HG03066 (cell line): ENCODE data around the gene GPRC5B.

Source experiments
- ATAC-seq: cut with Tn5 transposase; IDR thresholded peaks from one replicate; pipeline ENCODE4 v1.9.1; 2021; ENCODE audit warnings: low read depth; ENCODE audit not compliant: unreplicated experiment

GPRC5B gene

DNA sequence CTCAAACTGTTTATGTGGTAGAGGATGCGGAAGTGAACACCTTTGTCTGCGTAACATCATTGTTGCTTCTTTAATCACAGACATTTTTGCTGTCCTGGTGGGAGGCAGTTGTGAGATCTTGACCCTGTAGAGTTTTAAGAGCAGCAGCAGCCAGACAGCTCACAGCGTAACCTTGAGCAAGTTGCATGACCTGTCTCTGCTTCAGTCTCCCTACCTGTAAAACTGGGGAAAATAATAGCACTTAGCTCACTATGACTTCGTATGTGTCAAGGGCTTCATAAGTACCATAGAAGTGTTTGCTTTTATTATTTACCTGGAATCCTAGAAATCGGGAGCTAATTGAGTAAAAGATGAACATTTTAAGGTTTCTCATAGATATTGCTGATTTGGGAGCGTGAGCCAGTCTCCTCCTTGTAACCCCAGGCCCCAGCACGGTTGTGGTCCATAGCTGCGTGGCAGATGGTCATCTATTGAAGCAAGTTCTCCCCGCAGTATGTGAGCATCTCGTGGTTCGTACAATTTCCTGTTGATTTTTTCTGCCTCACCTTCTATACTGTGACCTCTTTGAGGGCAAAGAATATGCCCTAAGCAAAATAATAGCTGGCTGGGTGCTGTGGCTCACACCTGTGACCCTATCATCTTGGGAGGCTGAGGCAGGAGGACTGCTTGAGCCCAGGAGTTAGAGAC lies 34.4 kb downstream of the GPRC5B start:
- ATAC-seq: no peak

DNA sequence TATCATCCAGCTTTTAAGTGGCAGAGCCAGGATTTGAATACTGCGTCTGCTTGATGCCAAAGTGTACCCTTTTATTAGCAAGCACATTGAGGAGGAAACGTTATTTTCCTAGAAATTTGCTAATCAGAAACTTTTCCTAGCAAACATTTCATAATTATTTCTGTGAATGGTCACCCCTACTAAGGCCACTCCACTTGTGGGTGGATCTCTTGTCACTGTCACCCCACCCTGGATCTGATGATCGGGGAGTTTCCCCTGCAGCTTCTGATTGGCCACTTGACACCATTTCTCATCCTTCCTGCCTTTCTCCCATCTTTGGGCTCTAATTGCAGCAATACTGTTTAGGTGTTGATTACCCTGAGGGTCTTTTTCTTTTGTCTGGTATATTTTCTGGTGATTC lies 35.9 kb downstream of the GPRC5B start:
- no peak for ATAC-seq

DNA sequence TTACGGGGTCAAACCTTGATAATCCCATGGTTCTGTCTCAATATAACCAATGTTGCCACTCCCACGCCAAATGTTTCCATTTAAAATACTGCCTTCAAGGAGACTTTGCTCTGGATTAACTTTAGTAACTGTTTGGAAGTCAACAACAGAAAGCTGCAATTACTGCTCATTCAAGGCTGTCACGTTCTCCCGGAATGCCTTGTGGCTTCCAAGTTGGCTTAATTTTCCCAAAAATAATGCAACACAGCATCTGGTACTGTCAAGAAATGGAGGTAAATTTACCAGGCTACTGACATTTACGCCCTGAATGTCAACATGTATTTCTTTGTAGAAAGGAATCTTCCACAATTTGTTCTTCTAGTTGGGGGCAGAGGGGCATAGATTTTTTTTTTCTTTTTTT lies 38.2 kb downstream of the GPRC5B start:
- no peak for ATAC-seq

DNA sequence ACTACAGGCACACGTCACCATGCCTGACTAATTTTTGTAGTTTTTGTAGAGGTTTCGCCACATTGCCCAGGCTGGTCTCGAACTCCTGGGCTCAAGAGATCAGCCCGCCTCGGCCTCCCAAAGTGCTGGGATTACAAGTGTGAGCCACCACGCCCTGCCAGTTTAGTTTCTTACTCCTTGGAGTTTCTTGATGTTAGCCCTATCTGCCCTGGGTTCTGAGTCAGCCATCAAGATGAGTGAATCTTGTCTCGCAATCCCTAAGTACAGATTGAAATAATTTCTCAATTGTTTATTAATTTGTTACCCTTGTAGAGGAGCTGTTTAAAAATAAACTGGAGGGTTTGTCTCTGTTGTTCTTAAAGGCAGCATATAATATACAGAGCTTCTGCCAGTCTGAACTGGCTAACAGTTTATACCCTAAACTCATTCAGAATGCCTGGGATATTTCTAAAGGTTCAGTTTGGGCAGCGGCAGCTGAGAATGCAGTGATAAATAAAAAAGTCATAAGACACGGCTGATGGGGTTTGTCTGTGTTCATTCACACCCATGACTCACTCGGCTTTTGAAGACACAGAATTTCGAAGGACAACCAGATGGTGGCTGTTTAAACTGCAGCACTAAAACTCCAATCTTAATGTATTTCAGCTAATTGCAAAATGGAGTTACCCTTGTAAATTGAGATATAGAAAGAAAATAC lies 39.6 kb downstream of the GPRC5B start:
- ATAC-seq: no peak

DNA sequence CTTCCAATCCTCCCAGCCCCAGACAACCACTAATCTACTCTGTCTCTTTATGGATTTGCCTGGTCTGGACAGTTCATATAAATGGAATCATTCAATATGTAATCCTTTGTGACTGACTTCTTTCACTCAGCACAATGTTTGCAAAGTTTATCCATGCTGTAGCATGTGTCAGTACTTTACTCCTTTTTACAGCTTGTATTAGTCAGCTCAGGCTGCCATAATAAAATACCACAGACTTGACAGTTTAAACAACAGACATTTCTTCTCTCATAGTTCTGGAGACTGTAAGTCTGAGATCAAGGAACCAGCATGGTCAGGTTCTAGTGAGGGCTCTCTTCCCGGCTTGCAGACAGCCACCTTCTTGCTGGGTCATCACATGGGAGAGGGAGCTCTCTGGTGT lies 41.3 kb downstream of the GPRC5B start:
- ATAC-seq: no peak

DNA sequence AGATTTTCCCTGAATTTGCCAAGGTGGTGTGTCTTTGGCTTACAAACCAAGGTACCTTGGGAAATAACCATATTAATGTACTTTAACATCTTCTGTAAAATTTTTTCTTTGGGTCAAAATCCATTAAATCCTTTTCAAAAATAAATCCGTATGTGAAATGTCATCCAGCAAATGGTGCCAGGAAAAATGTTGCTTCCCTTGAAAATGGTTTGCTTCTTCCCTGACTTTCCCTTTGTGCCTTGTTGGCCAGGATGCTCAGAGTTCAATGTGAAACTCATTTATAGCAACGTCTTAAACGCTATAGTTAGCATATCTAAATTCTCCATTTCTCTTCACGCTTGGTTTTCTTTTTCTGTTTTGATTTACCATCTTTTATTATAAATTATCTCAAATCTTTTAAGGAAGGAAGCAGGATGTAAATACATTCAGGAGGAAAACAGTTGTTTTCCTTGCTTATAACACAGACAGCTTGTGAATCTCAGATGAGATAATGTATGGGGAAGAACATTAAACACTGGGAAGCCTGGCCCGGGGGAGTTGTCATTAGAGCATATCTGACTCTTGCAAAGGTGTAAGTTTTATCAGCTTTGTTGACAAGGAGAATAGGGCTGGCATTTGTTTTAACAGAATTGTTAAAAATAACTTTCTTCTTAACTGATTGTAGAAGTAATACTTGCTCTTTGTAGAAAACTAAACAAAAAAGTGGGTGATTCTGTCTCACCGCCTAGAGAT lies 42.1 kb downstream of the GPRC5B start:
- ATAC-seq: no peak

DNA sequence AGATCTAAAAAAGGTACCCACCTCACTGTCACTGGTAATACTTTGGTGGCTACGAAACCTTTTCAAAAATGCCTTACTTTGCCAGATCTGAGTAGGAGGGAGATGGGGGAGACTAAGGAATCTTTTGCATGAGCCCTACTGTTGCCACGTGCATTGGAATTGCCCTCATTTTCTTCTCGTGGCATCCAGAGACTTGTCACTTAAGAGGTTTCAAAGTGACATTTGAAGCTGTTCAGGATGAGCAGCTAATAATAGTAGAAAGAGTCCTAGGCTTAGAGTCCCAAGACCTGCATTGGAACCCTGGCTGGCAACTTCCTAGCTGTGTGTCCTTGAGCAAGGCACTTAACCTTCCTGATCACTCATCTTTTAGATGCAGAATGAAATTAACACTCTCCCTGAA lies 43.5 kb downstream of the GPRC5B start:
- ATAC-seq: no peak

DNA sequence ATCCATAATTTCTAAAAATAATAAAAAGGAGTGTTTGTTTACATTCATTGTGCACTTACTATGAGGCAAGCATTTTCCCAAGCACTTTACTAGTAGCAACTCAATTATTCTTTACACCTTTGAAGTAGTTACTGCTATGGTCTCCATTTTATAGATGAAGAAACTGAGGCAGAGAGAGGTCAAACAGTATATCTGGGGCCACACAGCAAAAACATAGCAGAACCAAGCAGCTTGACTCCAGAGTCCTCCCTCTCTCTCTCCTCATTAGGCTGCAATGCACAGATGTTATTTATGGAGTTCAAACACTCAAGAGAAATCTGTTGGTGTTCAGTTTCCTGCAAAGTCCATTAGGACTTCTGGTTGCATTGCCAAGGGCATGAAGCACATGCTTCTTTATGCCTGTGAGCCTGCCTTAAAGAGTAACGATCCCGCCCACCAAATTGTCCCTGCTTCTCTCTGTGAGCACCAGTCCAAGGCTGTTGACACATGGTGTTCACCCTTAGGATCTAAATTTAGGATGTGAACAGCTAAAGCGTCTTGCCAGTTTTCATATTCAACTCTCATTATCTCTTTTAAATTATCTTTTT lies 44.0 kb downstream of the GPRC5B start:
- no peak for ATAC-seq

DNA sequence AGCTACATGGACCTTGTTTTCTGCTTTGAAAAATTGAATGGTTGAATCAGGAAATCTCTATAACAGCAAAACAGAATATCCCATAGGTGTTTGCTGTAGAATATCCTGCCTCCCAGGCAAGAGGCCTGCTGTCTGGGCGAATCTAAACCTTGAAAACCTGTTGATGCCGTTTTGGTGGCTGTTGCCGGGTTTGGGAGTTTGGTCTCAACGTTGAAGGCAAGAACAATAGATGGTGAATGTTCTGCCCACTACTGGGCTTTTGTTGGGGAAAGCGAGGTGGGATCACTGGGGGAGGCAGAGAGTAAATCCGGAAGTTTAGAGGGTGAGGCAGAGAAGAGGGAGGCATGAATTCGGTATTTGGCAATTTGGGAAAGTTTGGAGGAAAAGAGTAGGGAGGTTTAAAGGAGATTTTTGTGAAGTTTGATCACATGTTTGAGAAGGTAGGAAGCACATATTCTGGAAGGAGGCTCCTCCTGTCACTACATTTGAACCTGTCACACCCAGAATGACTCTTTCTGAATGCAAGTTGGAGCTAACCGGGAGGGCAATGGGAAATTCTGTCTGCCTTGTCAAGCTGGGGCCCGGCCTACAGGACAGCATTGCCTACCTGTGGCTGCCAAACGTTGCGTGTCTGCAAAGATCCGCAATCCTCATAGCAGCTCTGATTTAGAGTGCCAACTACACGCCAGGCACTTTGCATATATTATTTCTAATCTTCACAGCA lies 46.5 kb downstream of the GPRC5B start:
- ATAC-seq: no peak

DNA sequence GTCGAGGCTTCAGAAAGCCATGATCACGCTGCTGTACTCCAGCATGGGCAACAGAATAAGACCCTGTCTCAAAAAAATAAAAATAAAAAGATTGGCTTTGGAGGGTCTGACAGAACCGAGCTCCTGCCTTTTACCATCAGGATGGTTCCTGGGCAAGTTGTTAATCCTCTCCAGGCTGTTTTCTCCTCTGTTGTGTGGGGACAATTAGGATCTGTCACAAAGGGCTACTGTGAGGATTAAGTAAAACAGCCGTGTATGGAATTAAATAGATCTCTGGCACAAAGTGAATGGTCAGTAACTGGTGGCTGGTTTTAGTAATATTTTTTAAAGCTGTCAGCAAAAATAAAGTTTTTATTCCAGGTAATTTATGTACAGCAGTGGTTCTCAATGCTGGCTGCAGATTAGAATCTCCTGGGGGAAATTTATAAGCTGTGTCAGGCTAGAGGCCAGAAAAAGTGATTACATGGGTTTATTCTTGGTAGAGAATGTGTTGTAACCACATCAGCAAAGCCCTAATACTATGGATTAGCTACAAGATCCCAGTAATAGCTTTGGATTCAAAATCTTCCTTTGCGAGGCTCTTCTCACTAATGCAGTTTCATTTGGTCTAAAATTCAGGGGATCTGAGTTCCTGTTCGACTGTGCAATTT lies 47.2 kb downstream of the GPRC5B start:
- no peak for ATAC-seq

DNA sequence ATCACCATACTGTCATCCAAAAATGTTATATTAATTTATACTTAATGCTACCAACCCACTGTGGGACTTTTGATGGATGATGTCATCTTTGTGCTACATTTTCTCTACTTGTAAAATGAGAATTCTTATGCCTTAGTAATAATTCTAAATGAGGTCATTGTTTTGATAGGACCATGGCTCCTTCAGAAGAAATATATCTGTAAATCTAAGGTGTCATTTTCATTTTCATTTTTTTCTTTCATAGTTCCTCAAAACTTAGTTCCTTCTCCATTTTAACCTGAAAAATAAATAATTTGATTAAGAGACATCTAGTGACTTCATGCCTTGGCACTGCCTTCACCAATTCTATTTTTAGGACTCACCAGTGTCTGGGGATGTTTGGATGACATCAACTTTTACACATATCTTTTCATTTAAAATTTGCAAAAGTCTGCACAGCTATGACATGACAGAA lies 48.7 kb downstream of the GPRC5B start:
- no peak for ATAC-seq

DNA sequence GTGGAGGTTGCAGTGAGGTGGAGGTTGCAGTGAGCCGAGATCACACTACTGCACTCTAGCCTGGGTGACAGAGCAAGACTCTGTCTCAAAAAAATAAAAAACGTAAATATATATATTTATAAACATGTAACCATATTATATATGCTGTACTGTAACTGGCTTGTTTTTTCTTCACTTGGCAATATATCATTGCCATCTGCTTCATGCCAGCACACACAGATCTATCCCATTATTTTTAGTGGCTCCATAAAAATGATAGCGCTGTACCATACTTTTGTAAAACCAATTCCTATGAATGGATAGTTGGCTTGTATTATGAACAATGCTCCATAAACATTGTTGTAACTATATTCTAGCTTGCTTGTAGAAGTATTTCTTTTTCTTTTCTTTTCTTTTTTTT lies 49.5 kb downstream of the GPRC5B start:
- no peak for ATAC-seq

DNA sequence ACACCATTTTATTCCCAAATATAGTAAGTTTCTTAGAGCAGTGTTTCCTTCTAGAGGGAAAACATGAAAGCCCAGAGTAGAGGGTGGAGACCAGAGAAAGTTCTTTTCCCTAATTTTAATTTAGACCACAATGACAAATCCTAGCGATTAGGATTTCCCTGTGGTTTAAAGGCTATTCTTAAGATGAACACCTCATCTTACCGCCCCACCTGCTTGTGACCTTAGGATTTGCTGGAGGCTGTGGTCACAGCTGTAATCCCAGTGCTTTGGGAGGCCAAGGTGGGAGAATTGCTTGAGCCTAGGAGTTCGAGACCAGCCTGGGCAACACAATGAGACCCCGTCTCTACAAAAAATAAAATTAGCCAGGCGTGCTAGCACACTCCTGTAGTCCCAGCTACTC lies 51.1 kb downstream of the GPRC5B start:
- ATAC-seq: no peak

DNA sequence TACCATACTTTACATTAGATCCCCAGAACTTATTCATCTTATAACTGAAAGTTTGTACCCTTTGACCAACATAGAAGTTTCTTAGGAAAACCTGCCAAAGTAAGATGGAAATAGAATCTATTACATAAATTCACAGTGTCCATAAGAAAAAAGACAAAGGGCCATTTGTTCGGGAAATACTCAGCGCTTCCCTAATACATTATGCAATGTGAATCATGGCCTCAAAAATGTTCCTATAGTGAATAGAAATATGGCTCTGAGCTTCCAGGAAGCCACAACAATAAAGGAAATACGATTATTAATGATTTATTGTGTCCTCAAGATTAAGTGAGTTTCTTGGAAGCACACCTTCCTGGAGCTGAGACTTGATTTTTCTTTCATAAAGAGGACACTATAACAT lies 51.5 kb downstream of the GPRC5B start:
- ATAC-seq: no peak

DNA sequence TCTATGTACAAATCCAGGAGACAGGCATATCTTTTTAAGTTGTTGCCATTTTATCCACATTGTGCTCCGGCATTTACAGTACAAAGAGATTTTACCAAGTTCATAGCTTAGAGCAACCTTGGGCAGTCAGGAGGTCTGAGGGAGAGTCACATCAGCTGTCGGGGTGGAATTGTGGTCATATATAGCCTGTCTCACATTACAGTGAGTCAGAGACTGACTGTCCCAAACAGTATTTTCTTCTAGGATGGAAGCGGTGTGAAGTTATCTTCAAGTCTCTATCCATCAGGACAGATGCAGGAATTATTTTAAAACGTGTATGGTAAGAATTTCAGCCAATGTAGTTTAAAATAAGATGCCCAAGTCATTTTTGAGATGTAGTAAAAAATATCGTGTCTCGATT lies 53.0 kb downstream of the GPRC5B start:
- ATAC-seq: no peak

DNA sequence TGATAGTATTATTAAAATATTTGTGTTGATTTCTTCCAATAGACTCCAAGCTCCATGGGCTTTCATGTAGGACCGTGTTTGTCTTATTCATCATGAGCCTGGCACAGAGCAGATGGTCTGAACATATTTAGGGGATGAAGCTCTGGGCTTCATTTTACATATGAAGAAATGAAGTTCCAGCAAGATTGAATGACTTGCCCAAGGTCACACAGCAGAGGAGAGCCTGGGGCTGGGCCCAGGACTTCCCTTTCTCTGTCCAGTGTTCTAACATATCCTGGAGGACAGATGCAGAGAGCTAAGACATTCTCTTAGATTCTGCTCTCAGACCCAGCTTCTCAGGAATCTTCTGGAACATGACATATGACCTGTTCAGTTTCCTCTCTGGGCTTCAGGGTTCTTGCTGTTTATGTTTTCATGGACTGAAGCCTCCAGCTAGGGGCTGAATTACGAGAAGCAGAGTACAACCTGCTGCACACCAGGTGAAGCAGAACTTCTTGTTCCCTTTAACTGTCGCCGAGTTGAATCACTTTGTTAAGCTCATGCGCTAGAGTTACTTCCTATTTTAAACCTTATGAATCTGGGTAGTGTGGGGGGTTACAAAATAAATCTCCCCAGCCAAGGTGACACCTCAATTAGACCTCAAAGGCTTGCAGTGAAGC lies 53.6 kb downstream of the GPRC5B start:
- ATAC-seq: no peak

DNA sequence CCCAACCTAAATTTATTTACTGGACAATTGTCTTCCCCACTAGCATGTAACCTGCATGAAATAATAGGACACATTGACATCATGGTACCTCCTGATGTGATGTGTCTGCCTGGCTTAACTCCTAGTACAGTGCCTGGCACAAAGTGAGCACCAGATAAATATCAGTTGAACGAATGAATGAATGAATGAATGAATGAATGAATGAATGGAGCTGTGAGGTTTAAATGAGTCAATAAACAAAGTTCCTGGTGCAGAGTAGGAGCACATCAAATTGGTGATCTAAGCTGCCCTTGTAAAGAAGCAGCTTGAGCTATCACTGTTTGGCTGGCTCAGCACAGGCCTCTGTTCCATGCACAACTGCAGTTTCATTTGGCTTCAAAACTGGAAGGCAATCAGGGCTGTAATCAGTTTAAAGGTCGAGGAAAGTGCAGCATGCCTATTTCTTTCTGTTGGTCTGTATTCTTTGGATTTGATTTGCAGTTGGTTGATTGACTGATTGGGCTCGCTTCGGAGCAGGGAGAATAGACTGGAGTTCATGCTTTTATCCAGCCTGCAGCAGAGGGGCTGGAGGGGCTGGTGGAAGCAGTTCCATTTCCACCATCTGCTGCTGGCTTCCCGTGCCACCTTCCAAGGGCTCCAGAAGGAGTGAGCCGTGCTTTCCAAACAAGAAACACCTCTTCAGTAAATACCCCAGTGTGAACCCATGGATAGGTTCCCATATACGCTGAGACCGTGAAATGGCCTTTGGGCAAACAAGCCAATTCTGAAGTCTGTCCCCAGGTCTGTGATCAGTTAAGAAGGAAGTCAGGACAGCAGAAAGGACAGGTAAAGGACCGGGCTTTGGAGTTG lies 54.6 kb downstream of the GPRC5B start:
- no peak for ATAC-seq

DNA sequence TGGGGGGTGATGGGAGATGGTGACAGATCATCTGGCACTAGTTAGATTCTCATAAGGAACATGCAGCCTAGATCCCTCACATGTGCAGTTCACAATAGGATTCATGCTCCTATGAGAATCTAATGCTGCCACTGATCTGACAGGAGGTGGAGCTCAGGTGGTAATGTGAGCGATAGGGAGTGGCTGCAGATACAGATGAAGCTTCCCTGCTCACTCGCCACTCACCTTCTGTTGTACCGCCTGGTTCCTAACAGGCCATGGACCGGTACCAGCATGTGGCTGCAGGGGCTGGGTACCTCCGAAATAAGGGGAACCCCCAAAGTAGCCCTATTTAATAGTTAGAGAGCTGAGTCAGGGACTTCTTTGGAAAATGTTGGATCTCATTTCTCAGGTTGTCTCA lies 60.4 kb downstream of the GPRC5B start:
- no peak for ATAC-seq

DNA sequence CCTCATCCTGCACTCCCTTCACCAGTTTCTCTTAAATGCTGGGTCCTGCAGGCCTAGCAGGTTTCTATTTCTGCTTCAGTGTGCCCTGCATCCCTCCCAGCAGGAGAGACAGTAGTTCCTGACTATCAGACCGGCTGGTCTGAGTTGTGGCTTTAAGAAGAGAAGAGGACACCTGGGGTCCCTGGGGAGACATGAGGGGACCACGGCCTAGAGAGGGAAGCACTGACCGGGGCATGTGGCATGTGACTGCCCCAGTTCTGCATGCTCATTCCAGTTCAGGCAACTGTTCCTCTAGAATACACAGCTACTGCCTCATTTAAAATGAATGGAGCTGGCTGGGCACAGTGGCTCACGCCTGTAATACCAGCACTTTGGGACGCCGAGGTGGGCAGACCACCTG lies 61.3 kb downstream of the GPRC5B start:
- ATAC-seq: no peak
